ENCODE data around the gene MBLAC2. TPM values are rescaled to one million over a fixed set of nuclear protein-coding genes. Genes with fewer than 3 reads are reported as not detected.

Gene MBLAC2
- polyA plus RNA-seq, 1 experiment = 1.7 TPM

DNA sequence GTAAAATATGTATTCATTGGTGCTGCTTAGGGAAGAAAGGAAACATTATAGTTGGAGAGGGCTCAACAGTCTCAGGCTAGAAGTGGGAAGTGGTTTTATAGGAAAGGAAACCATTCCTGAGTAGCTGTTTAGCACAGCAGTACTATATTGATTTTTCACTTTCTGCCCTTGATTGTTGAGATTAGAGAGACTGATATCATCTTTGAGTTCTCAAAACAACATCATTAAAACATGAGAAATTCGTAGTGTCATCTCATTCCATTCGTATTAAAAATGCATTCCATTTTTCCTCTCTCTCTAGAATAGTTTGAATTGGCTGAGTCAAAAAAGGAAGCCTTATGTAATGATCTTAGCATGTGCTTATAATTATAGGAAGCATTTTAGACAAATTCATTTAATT lies 14.2 kb upstream of the MBLAC2 start:
- POLR2A ChIA-PET = no interaction called here
- H3K36me3 ChIP-seq (ENCODE audit: control insufficient read depth, insufficient read depth, low read length) = no peaks in the 10 kb centered on the region
- peak; percentile 61 for DNase-seq (ENCODE audit: low read depth)
- no peaks in the 10 kb centered on the region for H3K27me3 ChIP-seq (ENCODE audit: control insufficient read depth, insufficient read depth, low read length)
- CTCF ChIA-PET = interaction anchor here (1.2 kb wide), 1 partner anchor 9 kb away, joined by 3 read pairs; no protein-coding TSS in a partner anchor
- no peak overlapping the region for H3K4me3 ChIP-seq (ENCODE audit: low read depth, low read length)
- TF ChIP-seq, protein P1, sequence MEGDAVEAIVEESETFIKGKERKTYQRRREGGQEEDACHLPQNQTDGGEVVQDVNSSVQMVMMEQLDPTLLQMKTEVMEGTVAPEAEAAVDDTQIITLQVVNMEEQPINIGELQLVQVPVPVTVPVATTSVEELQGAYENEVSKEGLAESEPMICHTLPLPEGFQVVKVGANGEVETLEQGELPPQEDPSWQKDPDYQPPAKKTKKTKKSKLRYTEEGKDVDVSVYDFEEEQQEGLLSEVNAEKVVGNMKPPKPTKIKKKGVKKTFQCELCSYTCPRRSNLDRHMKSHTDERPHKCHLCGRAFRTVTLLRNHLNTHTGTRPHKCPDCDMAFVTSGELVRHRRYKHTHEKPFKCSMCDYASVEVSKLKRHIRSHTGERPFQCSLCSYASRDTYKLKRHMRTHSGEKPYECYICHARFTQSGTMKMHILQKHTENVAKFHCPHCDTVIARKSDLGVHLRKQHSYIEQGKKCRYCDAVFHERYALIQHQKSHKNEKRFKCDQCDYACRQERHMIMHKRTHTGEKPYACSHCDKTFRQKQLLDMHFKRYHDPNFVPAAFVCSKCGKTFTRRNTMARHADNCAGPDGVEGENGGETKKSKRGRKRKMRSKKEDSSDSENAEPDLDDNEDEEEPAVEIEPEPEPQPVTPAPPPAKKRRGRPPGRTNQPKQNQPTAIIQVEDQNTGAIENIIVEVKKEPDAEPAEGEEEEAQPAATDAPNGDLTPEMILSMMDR (IDR thresholded peaks at IDR 0.05; ENCODE audit: insufficient read depth, low read depth, low read length) = no peak

- ChIA-PET POLR2A (no interaction called here), CTCF (interaction anchor here (0.6 kb wide), 1 partner anchor 28 kb away, joined by 4 read pairs; no protein-coding TSS in a partner anchor)
- TF ChIP-seq, protein P1 (IDR thresholded peaks at IDR 0.05; ENCODE audit: insufficient read depth, low read depth, low read length) = no peak
- no peak for DNase-seq (ENCODE audit: low read depth)
- H3K27me3 ChIP-seq (ENCODE audit: control insufficient read depth, insufficient read depth, low read length) = no peaks in the 10 kb centered on the region
- no peaks in the 10 kb centered on the region for H3K36me3 ChIP-seq (ENCODE audit: control insufficient read depth, insufficient read depth, low read length)
- no peak overlapping the region for H3K4me3 ChIP-seq (ENCODE audit: low read depth, low read length)
Observed at GRCh38 chr5:90484540-90484939, 10.0 kb upstream of the MBLAC2 start.

- no peak overlapping the region for H3K4me3 ChIP-seq (ENCODE audit: low read depth, low read length)
- H3K27me3 ChIP-seq (ENCODE audit: control insufficient read depth, insufficient read depth, low read length) = no peaks in the 10 kb centered on the region
- POLR2A ChIA-PET = no interaction called here
- no peak for DNase-seq (ENCODE audit: low read depth)
- no peaks in the 10 kb centered on the region for H3K36me3 ChIP-seq (ENCODE audit: control insufficient read depth, insufficient read depth, low read length)
- CTCF ChIA-PET = interaction anchor here (0.7 kb wide), 1 partner anchor 9 kb away, joined by 4 read pairs; the partner anchor contains the start of genes MBLAC2 and POLR3G
- TF ChIP-seq, protein P1 (IDR thresholded peaks at IDR 0.05; ENCODE audit: insufficient read depth, low read depth, low read length) = no peak
Observed at GRCh38 chr5:90483206-90483605, 8.6 kb upstream of the MBLAC2 start.

GRCh38 chr5:90480699-90481098 lies 6.1 kb upstream of the MBLAC2 start:
- no peaks in the 10 kb centered on the region for H3K36me3 ChIP-seq (ENCODE audit: control insufficient read depth, insufficient read depth, low read length)
- no peak for DNase-seq (ENCODE audit: low read depth)
- H3K27me3 ChIP-seq (ENCODE audit: control insufficient read depth, insufficient read depth, low read length) = no peaks in the 10 kb centered on the region
- TF ChIP-seq, protein P1 (IDR thresholded peaks at IDR 0.05; ENCODE audit: insufficient read depth, low read depth, low read length) = no peak
- ChIA-PET POLR2A (no interaction called here), CTCF (interaction anchor here (1.0 kb wide), 1 partner anchor 8 kb away, joined by 3 read pairs; no protein-coding TSS in a partner anchor)
- H3K4me3 ChIP-seq (ENCODE audit: low read depth, low read length) = no peak overlapping the region

- TF ChIP-seq, protein P1 (IDR thresholded peaks at IDR 0.05; ENCODE audit: insufficient read depth, low read depth, low read length) = no peak
- Histone ChIP-seq H3K4me3 (ENCODE audit: low read depth, low read length) (no peak overlapping the region), H3K36me3 (ENCODE audit: control insufficient read depth, insufficient read depth, low read length) (no peaks in the 10 kb centered on the region), H3K27me3 (ENCODE audit: control insufficient read depth, insufficient read depth, low read length) (no peaks in the 10 kb centered on the region)
- ChIA-PET CTCF (interaction anchor here (1.0 kb wide), 1 partner anchor 9 kb away, joined by 3 read pairs; no protein-coding TSS in a partner anchor), POLR2A (no interaction called here)
- no peak for DNase-seq (ENCODE audit: low read depth)
Observed at GRCh38 chr5:90479611-90480385, 5.2 kb upstream of the MBLAC2 start.
